HepG2 (cell line): Measurements from ENCODE around the gene AFF4. TPM values are rescaled to one million over a fixed set of nuclear protein-coding genes. Genes with fewer than 3 reads are reported as not detected.

Source experiments
- CCAR2 ChIP-seq: fragments of 200-400 bp; formaldehyde crosslinking; optimal IDR thresholded peaks from 2 replicates; pipeline ENCODE3; 2018; ENCODE audit warnings: low read depth, mild to moderate bottlenecking, low read length, moderate library complexity
- NFIB ChIP-seq: sonication (generic); formaldehyde crosslinking; IDR thresholded peaks from 2 replicates; pipeline ENCODE4 v1.9.0; 2021; ENCODE audit warnings: missing genetic modification reagents, mild to moderate bottlenecking, borderline replicate concordance
- SP4 ChIP-seq: sonication (generic); formaldehyde crosslinking; IDR thresholded peaks from 2 replicates; pipeline ENCODE4 v1.8.1; 2023; ENCODE audit warnings: mild to moderate bottlenecking, missing genetic modification reagents
- TRAFD1 ChIP-seq: sonication (generic); formaldehyde crosslinking; IDR thresholded peaks from 2 replicates; pipeline ENCODE4 v1.5.1; 2020; ENCODE audit warnings: missing genetic modification reagents, mild to moderate bottlenecking, borderline replicate concordance
- ZFYVE20 ChIP-seq: sonication (generic); formaldehyde crosslinking; IDR thresholded peaks from 2 replicates; pipeline ENCODE4 v1.8.0; 2023; ENCODE audit warnings: low read depth, mild to moderate bottlenecking, moderate library complexity, missing genetic modification reagents, borderline replicate concordance
- ZNF180 ChIP-seq: sonication (generic); formaldehyde crosslinking; IDR thresholded peaks from 2 replicates; pipeline ENCODE4 v1.4.0; 2020; ENCODE audit warnings: low read depth, missing genetic modification reagents, borderline replicate concordance
- ZNF24 ChIP-seq: fragments of 450-650 bp; IDR thresholded peaks from 2 replicates; pipeline ENCODE4 v1.6.1; 2017; ENCODE audit warnings: antibody characterized with exemption, mild to moderate bottlenecking
- ZNF614 ChIP-seq: IDR thresholded peaks from 2 replicates; pipeline ENCODE4 v1.6.1; 2018; ENCODE audit warnings: missing biosample characterization, missing genetic modification reagents, inconsistent platforms, borderline replicate concordance
- ZNF691 ChIP-seq: sonication (generic); formaldehyde crosslinking; IDR thresholded peaks from 2 replicates; pipeline ENCODE4 v1.4.0; 2020; ENCODE audit warnings: missing genetic modification reagents, low read depth, mild to moderate bottlenecking, borderline replicate concordance
- ZNF709 ChIP-seq: sonication (generic); formaldehyde crosslinking; IDR thresholded peaks from 2 replicates; pipeline ENCODE4 v1.5.0; 2020; ENCODE audit warnings: mild to moderate bottlenecking, missing genetic modification reagents
- ZNF816 ChIP-seq: sonication (generic); formaldehyde crosslinking; IDR thresholded peaks from 2 replicates; pipeline ENCODE4 v1.8.0; 2022; ENCODE audit warnings: missing genetic modification reagents, mild to moderate bottlenecking, borderline replicate concordance
- polyA plus RNA-seq, 8 experiments: library from polyadenylated mRNA; depleted of rRNA in 3 of 8; stranded (reverse) in 7 of 8; unstranded in 1 of 8; fragments of >200 nt; fragmentation: Illumina TruSeq in 4 of 8; extraction: Trizol in 4 of 8; gene quantifications; 2 replicates each; pipeline versions ENCODE4 v1.2.1 to v1.2.3, GENCODE V29; 2011 to 2016; ENCODE audit warnings: low read depth in 4 of 8, missing spikeins in 1 of 8, mixed read lengths in 1 of 8; ENCODE audit not compliant: insufficient read depth in 1 of 8
- total RNA-seq, 5 experiments: library from RNA; depleted of rRNA; stranded (reverse); fragments of >200 nt; fragmentation: Illumina TruSeq; extraction: Trizol; gene quantifications; 2 replicates each; pipeline ENCODE4 v1.2.3, GENCODE V29; 2016; ENCODE audit warnings: low read depth in 1 of 5
- TF ChIP-seq, protein P1 (sequence below): sonication (generic); formaldehyde crosslinking; IDR thresholded peaks from 2 replicates; pipeline ENCODE4 v1.5.1; 2020; ENCODE audit warnings: missing genetic modification reagents, mild to moderate bottlenecking, borderline replicate concordance
- TF ChIP-seq, protein P2 (sequence below): sonication (generic); formaldehyde crosslinking; conservative IDR thresholded peaks from 2 replicates; pipeline ENCODE4 v1.5.0; 2020; ENCODE audit warnings: missing genetic modification reagents
- TF ChIP-seq, protein P3 (sequence below): sonication (generic); formaldehyde crosslinking; IDR thresholded peaks from 2 replicates; pipeline ENCODE4 v1.5.0; 2020; ENCODE audit warnings: missing genetic modification reagents
- TF ChIP-seq, protein P4 (sequence below): sonication (generic); formaldehyde crosslinking; IDR thresholded peaks from 2 replicates; pipeline ENCODE4 v1.4.0; 2020; ENCODE audit warnings: missing genetic modification reagents, borderline replicate concordance
- TF ChIP-seq, protein P5 (sequence below): sonication (generic); formaldehyde crosslinking; conservative IDR thresholded peaks from 2 replicates; pipeline ENCODE4 v1.8.0; 2022; ENCODE audit warnings: low read depth, missing genetic modification reagents

AFF4 gene
- total and polyA plus RNA-seq, 2 of the 13 experiments (the other 11 are each of a cell fraction or from before 2014, with no cell fraction given): 22.1 to 25.5 TPM

DNA sequence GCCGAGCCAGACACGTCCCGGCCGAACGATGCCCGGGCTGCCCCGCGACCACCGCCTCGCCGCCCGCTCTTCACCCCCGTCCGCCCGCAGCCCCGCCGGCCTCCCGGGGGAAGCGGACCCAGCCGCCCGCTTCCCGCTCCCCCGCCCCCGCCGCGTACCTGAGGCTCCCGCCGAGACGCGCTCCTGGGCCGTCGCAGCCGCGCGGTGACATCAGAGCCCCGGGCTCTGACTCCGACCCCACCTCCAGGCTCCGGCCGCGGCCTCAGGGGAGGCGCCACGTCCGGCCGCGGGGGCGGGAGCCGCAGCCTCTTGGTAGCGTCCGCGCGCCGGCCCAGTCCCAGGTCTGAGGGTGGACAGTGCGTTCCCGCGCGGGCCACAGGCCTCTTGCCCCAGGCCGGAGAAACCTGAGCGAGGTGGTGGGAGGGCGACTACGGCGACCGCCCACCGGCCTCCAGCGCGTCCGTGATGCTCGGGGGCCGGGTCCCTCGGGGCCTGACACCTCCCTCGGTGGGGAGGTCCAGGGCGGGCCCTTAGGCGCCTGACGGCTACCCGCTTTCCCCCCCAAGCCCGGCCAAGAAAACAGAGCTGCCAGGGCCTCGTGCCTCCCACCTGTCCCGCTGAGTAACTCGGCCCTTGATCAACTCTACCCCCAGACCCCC lies 132.9 kb downstream of the AFF4 start, which contains the start of gene SHROOM1 (continued):
- no peak for TF ChIP-seq CCAR2
- no peak for TF ChIP-seq ZNF691 (CRISPR knock-in tag)
- TF ChIP-seq, protein P1, sequence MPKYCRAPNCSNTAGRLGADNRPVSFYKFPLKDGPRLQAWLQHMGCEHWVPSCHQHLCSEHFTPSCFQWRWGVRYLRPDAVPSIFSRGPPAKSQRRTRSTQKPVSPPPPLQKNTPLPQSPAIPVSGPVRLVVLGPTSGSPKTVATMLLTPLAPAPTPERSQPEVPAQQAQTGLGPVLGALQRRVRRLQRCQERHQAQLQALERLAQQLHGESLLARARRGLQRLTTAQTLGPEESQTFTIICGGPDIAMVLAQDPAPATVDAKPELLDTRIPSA (CRISPR knock-in tag): peak; percentile 76; the same call in 1 of the 2 replicates
- TF ChIP-seq ZFYVE20: no peak
- TF ChIP-seq, protein P2, sequence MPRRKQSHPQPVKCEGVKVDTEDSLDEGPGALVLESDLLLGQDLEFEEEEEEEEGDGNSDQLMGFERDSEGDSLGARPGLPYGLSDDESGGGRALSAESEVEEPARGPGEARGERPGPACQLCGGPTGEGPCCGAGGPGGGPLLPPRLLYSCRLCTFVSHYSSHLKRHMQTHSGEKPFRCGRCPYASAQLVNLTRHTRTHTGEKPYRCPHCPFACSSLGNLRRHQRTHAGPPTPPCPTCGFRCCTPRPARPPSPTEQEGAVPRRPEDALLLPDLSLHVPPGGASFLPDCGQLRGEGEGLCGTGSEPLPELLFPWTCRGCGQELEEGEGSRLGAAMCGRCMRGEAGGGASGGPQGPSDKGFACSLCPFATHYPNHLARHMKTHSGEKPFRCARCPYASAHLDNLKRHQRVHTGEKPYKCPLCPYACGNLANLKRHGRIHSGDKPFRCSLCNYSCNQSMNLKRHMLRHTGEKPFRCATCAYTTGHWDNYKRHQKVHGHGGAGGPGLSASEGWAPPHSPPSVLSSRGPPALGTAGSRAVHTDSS: no peak
- TF ChIP-seq ZNF709 (CRISPR knock-in tag): 0 out of 2 replicates have a peak, but pooled peaks have one; percentile 3
- no peak; the same call in 1 of the 2 replicates for TF ChIP-seq ZNF816 (CRISPR knock-in tag)
- no peak for TF ChIP-seq ZNF180 (CRISPR knock-in tag)
- TF ChIP-seq, protein P3, sequence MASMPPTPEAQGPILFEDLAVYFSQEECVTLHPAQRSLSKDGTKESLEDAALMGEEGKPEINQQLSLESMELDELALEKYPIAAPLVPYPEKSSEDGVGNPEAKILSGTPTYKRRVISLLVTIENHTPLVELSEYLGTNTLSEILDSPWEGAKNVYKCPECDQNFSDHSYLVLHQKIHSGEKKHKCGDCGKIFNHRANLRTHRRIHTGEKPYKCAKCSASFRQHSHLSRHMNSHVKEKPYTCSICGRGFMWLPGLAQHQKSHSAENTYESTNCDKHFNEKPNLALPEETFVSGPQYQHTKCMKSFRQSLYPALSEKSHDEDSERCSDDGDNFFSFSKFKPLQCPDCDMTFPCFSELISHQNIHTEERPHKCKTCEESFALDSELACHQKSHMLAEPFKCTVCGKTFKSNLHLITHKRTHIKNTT (CRISPR knock-in tag): no peak
- peak; percentile 15; the same call in 1 of the 2 replicates for TF ChIP-seq SP4
- no peak for TF ChIP-seq NFIB (CRISPR knock-in tag)
- TF ChIP-seq, protein P4, sequence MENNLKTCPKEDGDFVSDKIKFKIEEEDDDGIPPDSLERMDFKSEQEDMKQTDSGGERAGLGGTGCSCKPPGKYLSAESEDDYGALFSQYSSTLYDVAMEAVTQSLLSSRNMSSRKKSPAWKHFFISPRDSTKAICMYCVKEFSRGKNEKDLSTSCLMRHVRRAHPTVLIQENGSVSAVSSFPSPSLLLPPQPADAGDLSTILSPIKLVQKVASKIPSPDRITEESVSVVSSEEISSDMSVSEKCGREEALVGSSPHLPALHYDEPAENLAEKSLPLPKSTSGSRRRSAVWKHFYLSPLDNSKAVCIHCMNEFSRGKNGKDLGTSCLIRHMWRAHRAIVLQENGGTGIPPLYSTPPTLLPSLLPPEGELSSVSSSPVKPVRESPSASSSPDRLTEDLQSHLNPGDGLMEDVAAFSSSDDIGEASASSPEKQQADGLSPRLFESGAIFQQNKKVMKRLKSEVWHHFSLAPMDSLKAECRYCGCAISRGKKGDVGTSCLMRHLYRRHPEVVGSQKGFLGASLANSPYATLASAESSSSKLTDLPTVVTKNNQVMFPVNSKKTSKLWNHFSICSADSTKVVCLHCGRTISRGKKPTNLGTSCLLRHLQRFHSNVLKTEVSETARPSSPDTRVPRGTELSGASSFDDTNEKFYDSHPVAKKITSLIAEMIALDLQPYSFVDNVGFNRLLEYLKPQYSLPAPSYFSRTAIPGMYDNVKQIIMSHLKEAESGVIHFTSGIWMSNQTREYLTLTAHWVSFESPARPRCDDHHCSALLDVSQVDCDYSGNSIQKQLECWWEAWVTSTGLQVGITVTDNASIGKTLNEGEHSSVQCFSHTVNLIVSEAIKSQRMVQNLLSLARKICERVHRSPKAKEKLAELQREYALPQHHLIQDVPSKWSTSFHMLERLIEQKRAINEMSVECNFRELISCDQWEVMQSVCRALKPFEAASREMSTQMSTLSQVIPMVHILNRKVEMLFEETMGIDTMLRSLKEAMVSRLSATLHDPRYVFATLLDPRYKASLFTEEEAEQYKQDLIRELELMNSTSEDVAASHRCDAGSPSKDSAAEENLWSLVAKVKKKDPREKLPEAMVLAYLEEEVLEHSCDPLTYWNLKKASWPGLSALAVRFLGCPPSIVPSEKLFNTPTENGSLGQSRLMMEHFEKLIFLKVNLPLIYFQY: peak; percentile 77
- TF ChIP-seq ZNF614 (CRISPR knock-in tag): peak; percentile 85
- TF ChIP-seq, protein P5, sequence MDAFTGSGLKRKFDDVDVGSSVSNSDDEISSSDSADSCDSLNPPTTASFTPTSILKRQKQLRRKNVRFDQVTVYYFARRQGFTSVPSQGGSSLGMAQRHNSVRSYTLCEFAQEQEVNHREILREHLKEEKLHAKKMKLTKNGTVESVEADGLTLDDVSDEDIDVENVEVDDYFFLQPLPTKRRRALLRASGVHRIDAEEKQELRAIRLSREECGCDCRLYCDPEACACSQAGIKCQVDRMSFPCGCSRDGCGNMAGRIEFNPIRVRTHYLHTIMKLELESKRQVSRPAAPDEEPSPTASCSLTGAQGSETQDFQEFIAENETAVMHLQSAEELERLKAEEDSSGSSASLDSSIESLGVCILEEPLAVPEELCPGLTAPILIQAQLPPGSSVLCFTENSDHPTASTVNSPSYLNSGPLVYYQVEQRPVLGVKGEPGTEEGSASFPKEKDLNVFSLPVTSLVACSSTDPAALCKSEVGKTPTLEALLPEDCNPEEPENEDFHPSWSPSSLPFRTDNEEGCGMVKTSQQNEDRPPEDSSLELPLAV (CRISPR knock-in tag): no peak
- TF ChIP-seq ZNF24: no peak
- no peak for TF ChIP-seq TRAFD1
